RCC 7860 (cell line): ENCODE results near the gene LAMA1.

Source experiments
- DNase-seq: peaks from one replicate; pipeline ENCODE4 v3.0.0-alpha.2; 2015; ENCODE audit warnings: low spot score
- FAIRE-seq: peaks from 2 replicates; lab custom pipeline; 2012; peaks lifted over from hg19 to GRCh38; lab: Jason Lieb, UNC

The LAMA1 gene

DNA sequence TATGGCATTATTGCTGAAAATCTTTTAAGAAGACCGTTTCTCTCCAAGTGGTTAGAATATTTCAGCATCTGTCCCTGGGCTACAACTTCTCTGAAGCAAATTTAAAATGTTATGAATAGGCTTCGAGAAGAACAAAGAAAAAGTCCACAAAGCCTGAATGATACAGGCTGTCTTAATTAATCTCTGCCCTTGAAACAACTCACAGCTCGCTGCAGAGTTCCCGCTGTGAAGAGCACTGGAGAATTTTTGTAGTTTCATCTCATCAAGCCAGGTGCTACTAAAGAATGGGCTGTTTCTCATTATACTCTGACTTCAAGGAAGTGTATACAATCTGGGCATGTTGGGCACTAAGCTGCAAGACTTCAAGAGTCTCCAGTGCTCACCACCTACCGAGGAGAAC is 67.6 kb downstream of the LAMA1 start:
- DNase-seq, result no peak
- FAIRE-seq, result no peak

DNA sequence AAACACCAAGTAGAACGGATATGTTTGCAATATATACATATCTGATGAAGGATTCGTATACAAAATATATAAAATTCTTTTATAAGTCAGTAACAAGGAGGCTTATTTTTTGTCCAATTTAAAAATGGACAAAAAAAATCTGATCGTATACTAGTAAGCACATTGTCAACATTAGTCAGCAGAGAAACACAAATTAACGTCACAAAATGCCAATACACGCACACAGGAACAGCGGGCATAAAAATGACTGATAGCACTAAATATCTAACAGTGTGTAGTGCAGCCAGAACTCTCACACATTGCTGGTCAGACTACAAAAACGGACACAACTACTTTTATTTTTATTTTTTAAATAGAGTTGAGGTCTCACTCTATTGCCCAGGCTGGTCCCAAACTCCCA is 69.5 kb downstream of the LAMA1 start:
- DNase-seq, result no peak
- no peak for FAIRE-seq

DNA sequence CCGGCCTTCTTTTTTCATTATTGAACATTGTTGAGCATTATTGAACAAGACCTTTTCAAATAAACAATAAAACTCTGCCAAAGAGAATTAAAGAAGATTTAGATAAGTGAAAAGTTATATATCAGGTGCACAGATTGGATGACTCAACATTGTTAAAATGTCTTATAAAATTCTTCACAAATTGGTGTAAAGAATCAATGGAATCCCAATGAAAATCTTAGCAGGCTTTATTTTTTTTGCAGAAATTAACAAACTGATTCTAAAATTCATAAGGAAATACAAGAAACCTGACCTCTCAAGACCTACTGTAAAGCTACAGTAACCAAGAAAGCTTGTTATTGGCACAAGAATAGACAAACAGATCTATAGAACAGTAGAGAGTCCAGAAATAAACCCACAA is 70.3 kb downstream of the LAMA1 start:
- DNase-seq (no peak), FAIRE-seq (no peak)

DNA sequence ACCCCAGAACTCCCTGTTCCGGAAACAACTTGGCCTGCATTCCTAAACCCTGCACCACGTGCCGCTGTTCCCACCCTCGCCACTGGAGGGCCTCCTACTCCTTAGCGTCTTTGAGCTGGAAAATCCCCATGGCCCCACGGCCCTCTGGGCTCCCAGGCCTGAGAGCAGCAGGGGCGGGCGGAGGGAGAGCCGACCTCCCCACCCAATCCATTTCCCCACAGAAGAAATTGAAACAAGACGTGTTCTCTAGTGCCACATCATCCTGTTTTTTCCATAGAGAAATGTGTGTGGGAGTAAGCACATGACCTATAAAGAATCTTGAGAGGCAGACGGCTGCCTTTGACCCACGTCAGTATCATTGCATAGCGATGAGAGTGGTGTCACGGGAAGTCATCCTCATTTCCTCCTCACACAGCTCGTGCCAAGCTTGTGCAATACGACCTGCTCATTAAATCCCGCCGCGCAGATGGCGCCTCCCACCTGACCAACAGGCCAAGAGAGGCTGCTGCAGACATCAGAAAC is 79.2 kb downstream of the LAMA1 start:
- peak; percentile 77 for DNase-seq
- FAIRE-seq, result no peak

DNA sequence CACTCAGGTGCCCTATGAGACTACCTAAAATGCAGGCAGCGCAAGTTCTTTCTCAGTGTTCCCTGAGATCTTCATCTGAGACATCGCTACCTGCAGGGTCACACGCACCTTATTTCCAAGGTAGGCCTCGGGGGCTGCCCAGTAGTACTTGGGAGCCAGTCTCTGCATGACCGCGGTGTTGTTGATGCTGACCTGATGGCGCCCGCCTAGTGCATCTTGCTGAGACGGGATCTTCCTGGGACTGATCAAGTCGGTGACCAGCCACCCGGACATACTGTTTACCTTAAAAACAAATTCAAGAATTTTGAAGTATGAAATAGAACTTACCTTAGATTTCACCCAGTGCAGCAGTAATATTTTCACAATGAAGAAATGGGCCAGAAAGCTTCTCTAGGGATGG is 80.1 kb downstream of the LAMA1 start:
- DNase-seq (no peak), FAIRE-seq (no peak)

DNA sequence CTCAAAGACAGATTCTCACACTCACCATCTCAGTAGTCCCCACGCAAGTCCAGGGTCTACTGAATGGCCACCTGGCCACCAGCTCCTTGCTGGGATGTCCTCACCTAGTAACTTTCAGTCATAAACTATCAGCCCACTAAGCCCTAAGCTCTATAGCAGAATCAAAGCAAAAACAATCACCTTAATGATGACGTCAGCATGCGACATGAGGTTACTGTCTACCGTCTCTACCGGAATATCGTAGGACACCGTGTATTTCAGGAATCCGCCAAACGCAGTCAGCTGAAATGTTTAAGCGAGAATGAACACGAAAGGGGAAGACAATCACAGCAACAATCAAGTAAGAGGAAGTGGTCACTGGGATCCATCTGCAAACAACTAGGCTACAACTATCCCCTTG is 81.8 kb downstream of the LAMA1 start:
- no peak for DNase-seq
- no peak for FAIRE-seq

DNA sequence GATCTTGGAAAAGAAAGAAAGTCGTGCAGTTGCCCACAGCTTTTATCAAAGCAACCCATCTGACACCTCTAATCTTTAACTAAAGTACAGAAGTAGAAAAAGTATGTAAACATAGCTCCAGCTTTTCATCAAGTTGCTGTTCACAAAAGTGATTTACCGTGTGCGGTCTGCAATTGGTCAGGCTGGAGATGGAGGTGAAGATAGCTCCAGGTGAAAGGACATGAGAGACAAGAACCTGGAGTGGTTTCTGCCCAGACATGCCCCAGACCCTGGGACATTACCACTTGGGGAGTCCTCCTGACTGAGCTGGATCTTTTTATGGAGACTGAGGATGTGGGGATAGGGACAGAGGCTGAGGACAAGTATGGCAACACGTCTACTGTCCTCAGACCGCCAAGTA is 82.7 kb downstream of the LAMA1 start:
- no peak for FAIRE-seq
- no peak for DNase-seq

DNA sequence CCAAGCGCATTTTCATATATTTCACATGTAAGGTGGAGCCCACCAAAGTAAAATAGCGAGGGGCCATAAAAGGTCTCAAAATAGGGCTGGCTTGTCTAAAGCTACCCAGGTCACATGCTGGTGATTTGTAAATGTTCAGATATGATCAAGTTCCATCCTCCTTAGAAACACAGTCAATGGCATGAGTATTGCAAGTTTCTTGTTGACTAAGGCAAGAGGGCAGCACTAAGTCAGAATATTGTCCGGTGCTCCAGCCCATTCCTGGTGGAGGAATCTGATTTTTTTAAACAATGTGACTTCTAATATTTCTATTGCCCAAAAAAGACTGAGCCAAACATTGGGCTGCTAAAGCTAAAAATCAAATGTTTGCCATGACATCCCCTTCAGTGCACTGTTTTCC is 85.1 kb downstream of the LAMA1 start:
- DNase-seq (no peak), FAIRE-seq (no peak)

DNA sequence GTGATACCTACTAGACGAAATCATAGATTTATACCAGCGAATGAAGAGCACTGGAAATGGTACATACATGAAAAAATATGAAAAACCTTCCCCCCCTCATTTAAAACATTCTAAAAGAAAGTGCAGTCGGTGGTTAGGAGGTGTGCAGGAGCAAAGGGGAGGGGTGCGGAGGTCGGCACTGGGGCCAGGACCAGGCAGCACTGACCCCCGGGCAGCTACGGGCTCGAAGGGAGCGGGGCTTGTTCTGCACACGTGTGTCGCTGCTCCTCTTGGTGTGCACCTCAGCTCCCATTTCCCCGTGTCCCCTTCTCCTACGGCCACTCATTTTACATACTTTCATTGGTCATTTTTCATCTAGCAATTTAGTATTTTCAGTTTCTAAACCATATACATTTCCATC is 89.0 kb downstream of the LAMA1 start:
- FAIRE-seq (no peak), DNase-seq (no peak)

DNA sequence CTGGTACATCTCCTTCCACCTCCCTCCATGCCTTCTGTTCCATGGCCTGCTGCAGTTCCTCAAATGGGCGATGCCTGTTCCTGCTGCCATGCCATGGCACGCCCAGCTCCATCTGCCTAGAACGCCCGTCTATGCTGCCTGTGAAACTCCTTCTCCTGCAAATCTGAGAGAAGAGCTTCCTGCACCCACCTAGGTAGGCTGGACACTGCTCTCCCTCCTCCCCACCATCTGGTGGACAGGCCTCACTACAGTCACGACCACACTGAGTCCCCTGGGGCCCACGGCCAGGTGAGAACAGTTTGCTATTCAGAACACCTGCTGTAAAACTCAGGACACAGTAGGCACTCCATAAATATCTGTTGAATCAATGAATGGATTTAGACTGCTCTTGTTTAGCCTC is 92.4 kb downstream of the LAMA1 start:
- no peak for DNase-seq
- FAIRE-seq, result no peak

DNA sequence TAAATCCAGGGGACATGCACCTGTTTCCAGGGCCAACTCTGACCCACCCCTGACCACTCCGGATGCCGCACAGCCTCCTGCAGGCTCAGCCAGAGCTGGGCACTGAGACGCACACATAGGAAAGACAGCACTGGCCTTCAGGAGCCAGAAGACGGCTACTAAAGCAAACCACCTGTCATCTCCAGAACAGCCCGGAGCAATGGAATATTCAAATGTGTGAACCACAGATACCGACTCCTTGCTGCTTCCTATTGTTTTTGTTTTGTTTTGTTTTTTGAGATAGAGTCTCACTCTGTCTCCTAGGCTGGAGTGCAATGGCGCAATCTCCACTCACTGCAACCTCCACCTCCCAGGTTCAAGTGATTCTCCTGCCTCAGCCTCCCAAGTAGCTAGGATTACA is 94.0 kb downstream of the LAMA1 start:
- FAIRE-seq, result no peak
- DNase-seq, result no peak

DNA sequence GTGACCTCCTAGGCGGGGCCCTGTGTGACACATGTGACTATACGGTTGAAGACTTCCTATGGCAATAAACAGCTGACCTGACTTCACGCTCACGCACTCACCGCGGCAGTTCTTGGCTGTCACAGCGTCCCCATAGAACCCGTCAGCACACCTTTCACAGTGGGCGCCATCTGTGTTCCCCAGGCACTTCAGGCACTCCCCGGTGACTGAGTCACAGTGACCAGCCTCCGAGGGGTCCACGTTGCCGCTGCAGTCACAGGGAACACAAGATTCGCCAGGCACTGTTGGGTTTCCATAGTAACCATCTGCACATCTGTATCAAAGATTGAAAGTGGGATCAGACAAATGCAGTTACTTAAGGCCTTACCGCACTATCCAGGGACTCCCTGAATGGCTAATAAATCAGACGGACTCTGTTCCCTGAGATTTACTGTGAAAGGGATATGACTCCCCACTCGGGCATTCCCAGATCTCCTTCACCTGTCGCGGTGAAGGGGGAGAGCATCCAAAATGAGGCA is 94.5 kb downstream of the LAMA1 start:
- DNase-seq (no peak), FAIRE-seq (no peak)

DNA sequence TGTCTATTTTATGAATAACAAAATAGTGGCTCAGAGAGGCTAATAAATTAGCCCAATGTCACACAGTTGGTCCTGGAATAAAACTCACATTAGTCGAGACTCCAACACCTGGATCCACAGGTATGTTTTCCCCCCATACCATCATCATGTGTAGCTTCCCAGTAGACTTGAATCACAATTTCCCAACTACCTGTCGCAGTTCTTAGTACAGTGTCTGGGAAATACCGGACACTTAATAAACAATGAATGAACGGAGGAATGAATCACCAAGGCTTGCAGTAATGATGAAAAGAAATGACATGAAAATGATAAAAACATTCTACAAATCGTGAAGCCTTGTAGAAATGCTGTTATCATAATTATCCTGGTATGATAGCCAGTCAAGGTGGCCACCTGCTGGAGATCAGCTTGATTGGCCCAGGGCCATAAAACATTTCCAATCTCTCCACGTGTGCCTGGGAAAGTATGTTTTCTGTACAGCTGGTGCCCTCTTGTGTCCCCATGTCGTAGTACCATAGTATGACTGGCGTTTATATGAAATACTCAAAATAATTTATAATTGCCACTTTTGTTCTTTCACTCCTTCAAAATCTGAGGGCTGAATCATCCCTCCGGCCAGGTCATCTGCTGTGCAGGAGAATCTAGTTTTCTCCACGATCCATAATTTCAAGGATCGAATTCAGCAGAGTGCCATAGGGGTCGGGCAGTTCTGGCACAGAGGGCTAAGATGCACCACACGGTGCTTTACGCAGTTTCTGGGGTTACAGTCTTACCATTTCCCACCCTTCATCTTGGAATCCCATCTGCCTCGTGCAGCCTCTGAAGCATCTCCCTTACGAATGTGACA is 95.4 kb downstream of the LAMA1 start:
- DNase-seq (peak; percentile 68), FAIRE-seq (peak; percentile 78)

DNA sequence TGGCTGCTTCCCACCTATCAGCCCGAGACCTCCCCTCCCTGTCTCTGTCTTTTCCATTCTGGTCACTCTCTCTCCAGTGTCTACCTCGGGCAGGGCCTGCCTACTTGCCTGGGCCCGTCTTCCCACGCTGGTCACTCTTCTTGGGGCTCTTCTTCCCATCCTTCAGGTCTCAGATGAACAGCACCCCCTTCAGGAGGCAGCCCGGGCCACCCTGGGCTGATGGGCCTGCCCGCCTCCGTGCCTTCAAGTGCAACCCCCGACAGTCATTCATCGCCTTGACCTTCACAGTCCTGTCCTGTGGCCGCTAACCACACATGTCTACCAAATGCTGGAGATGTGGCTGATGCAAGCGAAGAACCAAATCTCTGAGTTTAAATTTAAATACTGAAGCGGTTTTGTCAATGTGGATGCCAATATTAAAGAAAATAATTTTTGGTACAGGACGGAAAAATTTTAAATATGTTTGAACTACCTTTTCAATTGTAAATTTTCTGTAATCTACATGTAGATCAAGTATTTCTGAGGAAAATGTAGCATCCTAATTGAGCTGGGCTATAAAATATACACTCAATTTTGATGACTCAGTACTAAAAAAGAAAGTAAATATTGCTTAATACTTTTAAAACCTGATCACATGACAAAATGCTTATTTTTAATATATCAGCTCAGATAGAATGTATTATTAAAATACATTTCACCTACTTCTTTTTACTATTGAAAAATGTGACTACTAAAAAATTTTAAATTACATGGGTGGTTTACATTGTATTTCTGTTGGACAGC is 96.4 kb downstream of the LAMA1 start:
- FAIRE-seq, result no peak

DNA sequence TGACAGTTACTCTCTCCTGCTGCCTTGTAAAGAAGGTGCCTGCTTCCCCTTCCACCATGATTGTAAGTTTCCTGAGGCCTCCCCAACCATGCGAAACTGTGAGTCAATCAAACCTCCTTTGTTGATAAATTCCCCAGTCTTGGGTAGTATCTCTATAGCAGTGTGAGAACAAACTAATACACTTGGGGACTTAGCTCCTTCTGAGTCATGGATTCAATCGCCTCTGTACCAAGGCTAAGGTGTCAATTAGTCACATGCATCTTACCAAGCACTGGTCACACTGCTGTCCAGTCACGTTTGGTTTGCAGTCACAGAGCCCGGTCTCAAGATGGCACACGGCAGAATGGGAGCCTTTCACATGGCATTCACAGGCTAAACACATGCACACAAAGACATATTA is 100.6 kb downstream of the LAMA1 start:
- no peak for DNase-seq
- FAIRE-seq, result no peak

More for the DNA sequence above, 96.4 kb downstream of the LAMA1 start:
- DNase-seq, result no peak

DNA sequence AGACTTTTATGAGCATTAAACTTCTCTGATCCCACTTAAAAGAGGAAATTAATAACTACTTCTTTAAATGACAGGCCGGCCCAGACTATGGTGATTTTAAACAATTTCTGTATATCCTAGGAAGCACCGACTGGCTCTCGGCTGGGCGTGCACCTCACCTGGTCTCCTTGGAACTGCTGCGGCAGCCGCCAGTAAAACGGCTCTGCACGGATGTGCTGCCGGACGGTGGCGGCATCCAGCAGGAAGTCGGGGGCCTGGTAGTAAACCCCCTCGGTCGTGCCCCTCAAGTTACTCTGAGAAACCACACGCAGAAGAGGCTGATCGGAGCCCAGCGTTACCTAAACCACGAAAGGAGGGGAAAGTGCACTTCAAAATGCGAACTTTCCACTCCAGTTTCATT is 106.5 kb downstream of the LAMA1 start:
- FAIRE-seq (no peak), DNase-seq (no peak)

DNA sequence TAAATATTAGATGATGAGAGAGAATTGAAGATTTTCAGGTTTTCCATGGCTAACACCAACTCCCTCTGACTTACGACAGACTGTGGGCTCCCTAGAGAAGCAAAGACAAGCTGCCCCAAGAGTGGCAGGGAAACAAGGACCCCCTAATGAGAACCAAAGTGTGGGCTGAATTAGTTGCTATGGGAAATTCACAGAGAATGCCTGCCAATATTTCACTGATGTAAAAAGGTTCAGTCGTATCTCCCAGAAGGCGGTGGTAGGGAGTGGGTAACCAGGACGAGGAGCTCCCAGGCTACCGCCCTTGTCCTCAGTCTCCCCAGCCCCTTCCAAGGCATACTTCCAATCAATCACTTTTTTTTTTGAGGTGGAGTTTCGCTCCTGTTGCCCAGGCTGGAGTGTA is 113.6 kb downstream of the LAMA1 start:
- no peak for FAIRE-seq
- DNase-seq, result no peak

DNA sequence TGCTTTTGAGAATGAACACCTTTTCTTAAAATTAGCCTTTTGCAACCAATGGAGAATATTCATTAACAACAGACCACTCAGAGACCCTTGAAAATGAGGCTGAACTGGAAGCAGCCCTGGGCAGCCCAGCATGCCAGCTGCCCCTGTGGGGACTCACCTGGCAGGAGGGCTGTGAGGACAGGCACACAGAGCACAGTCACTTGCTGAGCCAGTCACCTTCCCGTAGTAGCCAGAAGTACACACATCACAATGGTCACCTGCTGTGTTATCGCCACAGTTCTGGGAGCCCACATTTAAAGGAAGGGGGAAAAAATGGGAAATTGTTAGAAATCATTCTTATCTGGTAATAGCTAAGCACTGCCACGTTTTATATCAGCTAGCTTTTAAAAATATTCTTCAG is 115.5 kb downstream of the LAMA1 start:
- no peak for DNase-seq
- FAIRE-seq, result no peak

DNA sequence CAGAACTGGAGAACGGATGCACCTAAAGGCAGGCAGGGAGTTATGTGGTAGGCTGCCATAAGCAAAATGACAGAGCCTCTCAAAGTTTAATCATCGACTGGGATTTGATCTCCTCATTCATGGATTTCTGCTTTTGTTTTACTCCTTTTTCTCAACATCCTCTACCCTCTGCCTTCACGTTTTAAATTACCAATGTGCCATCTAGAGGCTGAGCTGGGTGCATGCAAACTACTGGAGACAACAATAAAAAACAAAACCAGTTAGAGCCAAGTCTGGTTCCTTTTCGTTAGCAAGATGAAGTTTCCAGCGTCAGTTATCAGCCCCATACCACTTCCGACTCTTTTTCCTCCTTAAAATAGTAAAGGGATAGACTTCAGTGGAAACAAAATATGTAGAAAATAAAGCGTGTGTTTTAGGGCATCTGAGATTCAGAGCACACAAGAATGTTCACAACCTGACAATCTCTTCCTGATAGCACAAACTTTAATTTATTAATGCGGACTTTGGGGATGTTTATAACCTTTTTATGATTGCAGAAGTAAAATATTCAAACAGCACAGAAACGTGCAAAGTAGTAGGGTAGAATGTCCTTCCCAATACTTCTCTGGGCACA is 117.0 kb downstream of the LAMA1 start:
- peak; percentile 23 for DNase-seq
- FAIRE-seq, result peak; percentile 12

DNA sequence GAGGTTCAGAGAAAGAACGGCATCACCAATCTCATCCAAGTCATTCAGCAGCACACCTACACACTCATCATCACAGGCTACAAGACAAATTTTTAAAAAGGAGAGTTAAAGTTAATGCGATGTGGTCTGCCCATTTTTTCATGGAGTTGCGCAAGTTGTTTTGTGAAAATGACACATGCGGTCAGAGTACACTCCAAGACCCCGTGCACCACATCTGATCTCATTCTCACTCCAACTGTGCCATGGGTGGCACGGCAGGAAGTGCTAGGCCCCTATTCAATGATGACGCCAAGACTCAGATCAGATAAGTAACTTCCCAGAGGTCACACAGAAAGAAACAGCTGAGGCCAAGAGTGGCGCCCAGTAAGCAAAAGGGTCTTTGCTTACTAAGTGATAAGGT is 119.8 kb downstream of the LAMA1 start:
- DNase-seq (no peak), FAIRE-seq (no peak)

DNA sequence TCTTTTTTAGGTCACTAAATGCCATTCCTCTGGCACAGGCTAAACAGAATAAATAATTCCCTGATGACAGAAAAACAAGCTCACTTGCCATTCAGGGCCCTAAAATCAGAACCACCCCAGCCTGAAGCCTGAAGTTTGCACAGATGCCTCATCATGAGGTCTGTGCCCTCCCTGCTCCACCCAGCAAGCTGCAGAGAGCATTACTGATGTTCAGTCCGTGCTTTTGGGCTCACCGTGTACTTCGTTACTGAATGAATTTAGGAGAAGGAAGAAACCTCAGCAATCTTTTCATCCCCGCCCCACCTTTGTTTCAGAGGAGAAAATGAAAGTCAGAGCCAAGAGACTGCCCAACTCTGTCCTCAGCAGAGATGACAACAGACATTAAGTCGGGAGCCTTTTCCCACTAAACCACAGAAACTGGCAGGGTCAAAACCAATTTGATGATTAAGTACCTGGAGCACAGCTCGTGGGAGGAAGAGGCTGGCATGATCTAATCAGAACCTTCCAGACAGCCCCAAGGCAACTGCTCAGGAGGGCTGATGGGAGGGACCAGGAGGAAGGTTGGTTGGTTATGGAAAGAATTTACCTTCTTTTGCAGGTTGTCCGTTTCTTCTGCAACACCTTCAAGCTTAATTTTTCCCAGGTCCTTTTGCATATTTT is 122.7 kb downstream of the LAMA1 start:
- DNase-seq (peak; percentile 78), FAIRE-seq (peak; percentile 87)
